Measurements from ENCODE around the gene FAM13B. TPM values are rescaled to one million over a fixed set of nuclear protein-coding genes. Genes with fewer than 3 reads are reported as not detected.
A peak's percentile ranks its signal among the peaks of the same experiment; 100 is the strongest.

Gene FAM13B
- total RNA-seq, 1 donor from 2014 or later: 43.6 TPM

- Mint-ChIP-seq H3K36me3 (ENCODE audit: low read depth) (peaks cover 15% of the 10 kb centered on the region), H3K4me1 (ENCODE audit: low read depth) (peaks cover 31% of the 10 kb centered on the region), H3K27ac (ENCODE audit: unreplicated experiment) (no peak overlapping the region), H3K4me3 (ENCODE audit: unreplicated experiment) (no peak overlapping the region), H3K9me3 (ENCODE audit: low read depth) (no peaks in the 10 kb centered on the region), H3K27me3 (ENCODE audit: low read depth) (no peaks in the 10 kb centered on the region)
- TF ChIP-seq CTCF (IDR thresholded peaks at IDR 0.05): no peak
- no peak for DNase-seq (ENCODE audit: low spot score)
Observed at GRCh38 chr5:138015916-138016315, 17.0 kb downstream of the FAM13B start.

DNA sequence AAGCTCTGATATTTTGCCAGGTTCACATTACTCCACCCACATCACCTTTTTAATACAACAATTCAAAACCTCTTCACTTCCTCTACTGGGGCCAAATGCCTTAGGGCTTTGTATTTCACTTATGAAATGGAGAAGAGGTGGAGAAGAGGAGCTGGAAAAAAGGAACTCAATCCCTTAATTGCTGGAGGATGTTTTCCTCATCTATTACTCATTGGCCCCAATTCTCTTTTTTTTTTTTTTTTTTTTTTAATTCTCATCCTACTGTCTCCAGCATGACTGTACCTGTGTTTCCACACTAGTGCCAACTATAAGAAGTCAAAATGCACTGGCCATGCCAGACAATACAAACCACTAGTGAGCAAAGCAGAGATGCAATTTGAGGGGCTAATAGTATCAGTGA, 20.9 kb downstream of the FAM13B start:
- TF ChIP-seq CTCF (IDR thresholded peaks at IDR 0.05): no peak
- peaks cover 18% of the 10 kb centered on the region for H3K36me3 Mint-ChIP-seq (ENCODE audit: low read depth)
- no peaks in the 10 kb centered on the region for H3K9me3 Mint-ChIP-seq (ENCODE audit: low read depth)
- DNase-seq (ENCODE audit: low spot score): no peak
- H3K4me3 Mint-ChIP-seq (ENCODE audit: unreplicated experiment): no peak overlapping the region
- H3K4me1 Mint-ChIP-seq (ENCODE audit: low read depth): peaks cover 25% of the 10 kb centered on the region
- H3K27me3 Mint-ChIP-seq (ENCODE audit: low read depth): no peaks in the 10 kb centered on the region
- H3K27ac Mint-ChIP-seq (ENCODE audit: unreplicated experiment): no peak overlapping the region

- DNase-seq (ENCODE audit: low spot score): no peak
Observed at GRCh38 chr5:138000102-138000723, 32.7 kb downstream of the FAM13B start.

GRCh38 chr5:137997726-137998213, 35.1 kb downstream of the FAM13B start:
- H3K36me3 Mint-ChIP-seq (ENCODE audit: low read depth): peaks cover 17% of the 10 kb centered on the region
- H3K9me3 Mint-ChIP-seq (ENCODE audit: low read depth): peaks cover 12% of the 10 kb centered on the region
- no peak for DNase-seq (ENCODE audit: low spot score)
- no peak overlapping the region for H3K27ac Mint-ChIP-seq (ENCODE audit: unreplicated experiment)
- TF ChIP-seq CTCF (IDR thresholded peaks at IDR 0.05): no peak
- peaks cover 40% of the 10 kb centered on the region for H3K4me1 Mint-ChIP-seq (ENCODE audit: low read depth)
- H3K27me3 Mint-ChIP-seq (ENCODE audit: low read depth): no peaks in the 10 kb centered on the region
- no peak overlapping the region for H3K4me3 Mint-ChIP-seq (ENCODE audit: unreplicated experiment)

More at GRCh38 chr5:138000102-138000723, 32.7 kb downstream of the FAM13B start:
- H3K4me1 Mint-ChIP-seq (ENCODE audit: low read depth): peaks cover 30% of the 10 kb centered on the region
- no peak for TF ChIP-seq CTCF (IDR thresholded peaks at IDR 0.05)
- no peak overlapping the region for H3K4me3 Mint-ChIP-seq (ENCODE audit: unreplicated experiment)
- no peaks in the 10 kb centered on the region for H3K27me3 Mint-ChIP-seq (ENCODE audit: low read depth)
- peak overlapping the region; percentile 70 for H3K27ac Mint-ChIP-seq (ENCODE audit: unreplicated experiment)
- peaks cover 12% of the 10 kb centered on the region for H3K9me3 Mint-ChIP-seq (ENCODE audit: low read depth)
- H3K36me3 Mint-ChIP-seq (ENCODE audit: low read depth): peaks cover 18% of the 10 kb centered on the region

DNA sequence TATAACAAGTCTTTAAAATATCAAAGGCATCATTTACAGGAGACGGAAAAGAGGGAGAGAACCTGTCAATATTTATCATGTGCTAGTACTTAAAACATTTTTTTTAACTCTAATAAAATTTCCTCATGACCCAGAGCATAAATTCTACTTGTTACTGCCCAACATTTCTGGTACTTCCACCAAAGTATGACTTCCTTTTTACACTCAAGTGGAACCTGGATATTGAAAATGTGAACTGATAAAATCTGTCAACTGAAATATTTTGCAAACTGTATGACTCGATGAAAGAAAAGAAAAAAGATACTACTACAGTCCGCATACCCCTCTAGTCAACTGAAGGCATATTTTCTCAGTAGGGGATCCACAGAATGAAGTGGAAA, 37.1 kb downstream of the FAM13B start:
- peaks cover 17% of the 10 kb centered on the region for H3K36me3 Mint-ChIP-seq (ENCODE audit: low read depth)
- peaks cover 42% of the 10 kb centered on the region for H3K4me1 Mint-ChIP-seq (ENCODE audit: low read depth)
- no peak overlapping the region for H3K4me3 Mint-ChIP-seq (ENCODE audit: unreplicated experiment)
- H3K27ac Mint-ChIP-seq (ENCODE audit: unreplicated experiment): peak overlapping the region; percentile 53
- H3K9me3 Mint-ChIP-seq (ENCODE audit: low read depth): peaks cover 12% of the 10 kb centered on the region
- TF ChIP-seq CTCF (IDR thresholded peaks at IDR 0.05): no peak
- no peaks in the 10 kb centered on the region for H3K27me3 Mint-ChIP-seq (ENCODE audit: low read depth)
- no peak for DNase-seq (ENCODE audit: low spot score)

Data from chondrocyte (in vitro differentiated cells).